Activated naive CD8-positive, alpha-beta T cell treated with anti-CD3 and anti-CD28 coated beads, Interleukin-2, amount 10 ng/mL, durations not matched to agents 7 days and 5 days (primary cell): Measurements from ENCODE around the gene LLGL2. TPM values are rescaled to one million over a fixed set of nuclear protein-coding genes. Genes with fewer than 3 reads are reported as not detected.
"Not testable (repeated sequence)": the region's sequence is repeated elsewhere in the genome, so short reads cannot be mapped to it uniquely, and the experiment has no call there.

Experiments used
- ATAC-seq: fragments of 150-1000 bp; cut with Tn5 transposase; one replicate; pipeline ENCODE4 v1.10.0; 2021; ENCODE audit warnings: low read depth, moderate library complexity
- POLR2A ChIA-PET: fragments of 350-600 bp; sonication (Branson Sonifier 250); formaldehyde crosslinking; loops from one replicate; lab custom pipeline; 2021; ENCODE audit warnings: antibody characterized with exemption; lab: Charles Lee
- DNase-seq: peaks from one replicate; pipeline ENCODE4 v3.0.0; 2021
- H3K27ac Mint-ChIP-seq: one replicate; pipeline ENCODE4 v1.8.0; 2022; ENCODE audit warnings: mild to moderate bottlenecking, mixed read lengths
- H3K27me3 Mint-ChIP-seq: one replicate; pipeline ENCODE4 v1.8.0; 2022; ENCODE audit warnings: mild to moderate bottlenecking, moderate library complexity, mixed read lengths
- H3K36me3 Mint-ChIP-seq: one replicate; pipeline ENCODE4 v1.8.0; 2021; ENCODE audit warnings: mild to moderate bottlenecking, mixed read lengths
- H3K4me1 Mint-ChIP-seq: one replicate; pipeline ENCODE4 v1.8.0; 2021; ENCODE audit warnings: mixed read lengths
- H3K4me3 Mint-ChIP-seq: one replicate; pipeline ENCODE4 v1.8.0; 2022; ENCODE audit warnings: mild to moderate bottlenecking, moderate library complexity, mixed read lengths
- H3K9me3 Mint-ChIP-seq: one replicate; pipeline ENCODE4 v1.8.0; 2021; ENCODE audit warnings: mixed read lengths
- total RNA-seq, 2 experiments: library from RNA; stranded (reverse); gene quantifications; one replicate each; pipeline ENCODE4 v1.2.3, GENCODE V29; 2021

LLGL2 gene
- total RNA-seq, 2 experiments from 2014 or later, result 36.9 to 37.2 TPM

DNA sequence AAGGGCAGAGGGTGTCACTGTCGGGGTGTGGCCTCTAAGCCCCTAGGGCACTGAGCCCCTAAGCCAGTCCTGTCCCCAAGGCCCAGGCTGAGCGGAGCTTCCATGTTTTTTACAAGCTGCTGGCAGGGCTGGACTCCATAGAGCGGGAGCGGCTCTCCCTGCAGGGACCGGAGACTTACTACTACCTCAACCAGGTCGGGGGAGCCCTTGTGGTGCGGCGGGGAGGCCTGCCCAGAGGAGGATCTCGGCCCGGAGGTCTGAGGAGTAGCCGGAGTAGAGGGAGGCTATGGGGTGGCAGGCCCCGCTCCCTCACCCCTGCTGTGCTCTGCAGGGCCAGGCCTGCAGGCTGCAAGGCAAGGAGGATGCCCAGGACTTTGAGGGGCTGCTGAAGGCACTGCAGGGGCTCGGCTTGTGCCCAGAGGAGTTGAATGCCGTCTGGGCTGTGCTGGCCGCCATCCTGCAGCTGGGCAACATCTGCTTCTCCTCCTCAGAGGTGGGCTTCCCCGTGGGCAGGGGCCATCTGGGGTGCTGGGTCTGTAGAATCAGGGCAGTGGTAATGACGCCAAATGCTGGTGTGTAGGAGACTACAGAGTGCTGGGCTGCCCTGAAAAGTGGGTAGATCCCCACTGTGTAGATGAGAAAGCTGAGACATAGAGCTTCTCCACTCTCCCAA lies 67.0 kb downstream of the LLGL2 start:
- H3K27ac Mint-ChIP-seq, result no peak overlapping the region
- no peak for ATAC-seq

GRCh38 chr17:75593430-75593829 lies 67.9 kb downstream of the LLGL2 start:
- not testable (repeated sequence) for H3K36me3 Mint-ChIP-seq, H3K4me1 Mint-ChIP-seq, DNase-seq, ATAC-seq, H3K9me3 Mint-ChIP-seq, H3K27me3 Mint-ChIP-seq, H3K27ac Mint-ChIP-seq, H3K4me3 Mint-ChIP-seq
- POLR2A ChIA-PET, result interaction anchor here (0.7 to 2.1 kb wide), 2 partner anchors 7 to 151 kb away, joined by 5 to 7 read pairs; no protein-coding TSS in a partner anchor

More for the DNA sequence above, 67.0 kb downstream of the LLGL2 start:
- H3K4me3 Mint-ChIP-seq, result no peak overlapping the region
- peaks cover 5% of the 10 kb centered on the region for H3K27me3 Mint-ChIP-seq
- no peaks in the 10 kb centered on the region for H3K9me3 Mint-ChIP-seq
- DNase-seq, result no peak
- no peaks in the 10 kb centered on the region for H3K36me3 Mint-ChIP-seq
- POLR2A ChIA-PET, result interaction anchor here (2.1 kb wide), 1 partner anchor 8 kb away, joined by 7 read pairs; no protein-coding TSS in a partner anchor
- H3K4me1 Mint-ChIP-seq, result peaks cover 3% of the 10 kb centered on the region

GRCh38 chr17:75594499-75595283 lies 69.2 kb downstream of the LLGL2 start:
- peaks cover 3% of the 10 kb centered on the region for H3K4me1 Mint-ChIP-seq

GRCh38 chr17:75595284-75595919 lies 69.9 kb downstream of the LLGL2 start:
- no peak for ATAC-seq
- H3K4me1 Mint-ChIP-seq, result peaks cover 3% of the 10 kb centered on the region
- H3K36me3 Mint-ChIP-seq, result no peaks in the 10 kb centered on the region
- H3K27ac Mint-ChIP-seq, result no peak overlapping the region
- H3K9me3 Mint-ChIP-seq, result no peaks in the 10 kb centered on the region
- no peaks in the 10 kb centered on the region for H3K27me3 Mint-ChIP-seq
- H3K4me3 Mint-ChIP-seq, result no peak overlapping the region
- POLR2A ChIA-PET, result interaction anchor here (0.6 kb wide), 1 partner anchor 1155 kb away, joined by 3 read pairs; no protein-coding TSS in a partner anchor
- no peak for DNase-seq

More at GRCh38 chr17:75594499-75595283, 69.2 kb downstream of the LLGL2 start:
- ATAC-seq (no peak), DNase-seq (no peak)
- Mint-ChIP-seq H3K4me3 (no peak overlapping the region), H3K27ac (no peak overlapping the region), H3K27me3 (no peaks in the 10 kb centered on the region), H3K9me3 (no peaks in the 10 kb centered on the region), H3K36me3 (no peaks in the 10 kb centered on the region)
- POLR2A ChIA-PET, result no interaction called here

DNA sequence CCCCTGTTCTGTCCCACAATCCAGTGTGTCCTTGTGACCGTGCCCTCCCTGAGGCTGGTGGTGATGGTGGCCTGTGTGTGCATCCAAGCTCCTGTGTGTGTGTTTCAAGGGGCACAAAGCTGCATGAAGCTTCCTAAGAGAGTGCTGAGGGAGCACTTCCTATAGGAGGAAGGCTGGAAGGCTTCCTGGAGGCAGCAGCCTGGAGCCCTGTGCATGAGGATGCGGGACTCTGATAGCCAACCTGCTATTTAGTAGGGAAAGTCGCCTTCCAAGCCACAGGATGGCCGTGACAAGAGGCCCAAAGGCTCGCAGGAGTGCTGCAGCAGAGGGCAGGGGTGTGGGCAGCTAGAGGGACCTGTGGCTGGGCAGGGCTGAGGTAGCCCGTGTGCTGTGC lies 70.4 kb downstream of the LLGL2 start:
- Mint-ChIP-seq H3K27ac (no peak overlapping the region), H3K4me1 (peaks cover 2% of the 10 kb centered on the region), H3K9me3 (no peaks in the 10 kb centered on the region), H3K27me3 (no peaks in the 10 kb centered on the region), H3K36me3 (no peaks in the 10 kb centered on the region), H3K4me3 (no peak overlapping the region)
- POLR2A ChIA-PET, result interaction anchor here (0.6 kb wide), 1 partner anchor 1154 kb away, joined by 3 read pairs; no protein-coding TSS in a partner anchor
- DNase-seq (no peak), ATAC-seq (no peak)

DNA sequence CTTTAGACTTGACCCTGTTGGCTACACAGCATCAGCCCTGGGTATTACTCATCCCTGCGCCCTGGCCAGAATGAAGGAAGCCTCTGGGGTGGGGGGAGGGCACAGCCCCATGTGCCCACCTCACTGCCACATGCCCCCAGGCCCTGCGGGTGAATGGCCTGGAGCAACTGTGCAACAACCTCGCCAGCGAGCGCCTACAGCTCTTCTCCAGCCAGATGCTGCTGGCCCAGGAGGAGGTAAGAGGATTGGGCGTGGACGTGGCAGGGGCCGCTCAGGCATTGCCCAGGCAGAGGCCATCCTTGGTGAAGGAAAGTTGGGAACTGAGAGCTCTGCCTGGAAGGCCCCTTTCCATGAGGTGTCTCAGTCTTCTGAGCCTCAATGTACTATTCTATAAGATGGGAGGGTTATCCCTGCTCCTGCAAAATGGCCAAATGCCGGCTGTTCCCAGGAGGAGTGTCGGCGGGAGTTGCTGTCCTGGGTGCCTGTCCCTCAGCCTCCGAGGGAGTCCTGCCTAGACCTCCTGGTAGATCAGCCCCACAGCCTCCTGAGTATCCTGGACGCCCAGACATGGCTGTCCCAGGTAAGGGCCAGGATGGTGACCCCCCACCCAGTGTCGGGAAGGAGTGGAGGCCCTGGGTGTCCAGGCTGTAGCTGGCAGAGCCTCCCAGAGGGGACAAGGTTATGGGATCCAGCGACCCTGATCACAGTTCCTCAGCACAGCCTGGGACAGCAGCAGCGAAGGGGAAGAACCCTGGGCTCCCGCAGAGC lies 71.0 kb downstream of the LLGL2 start:
- POLR2A ChIA-PET, result no interaction called here
- no peak overlapping the region for H3K4me3 Mint-ChIP-seq

DNA sequence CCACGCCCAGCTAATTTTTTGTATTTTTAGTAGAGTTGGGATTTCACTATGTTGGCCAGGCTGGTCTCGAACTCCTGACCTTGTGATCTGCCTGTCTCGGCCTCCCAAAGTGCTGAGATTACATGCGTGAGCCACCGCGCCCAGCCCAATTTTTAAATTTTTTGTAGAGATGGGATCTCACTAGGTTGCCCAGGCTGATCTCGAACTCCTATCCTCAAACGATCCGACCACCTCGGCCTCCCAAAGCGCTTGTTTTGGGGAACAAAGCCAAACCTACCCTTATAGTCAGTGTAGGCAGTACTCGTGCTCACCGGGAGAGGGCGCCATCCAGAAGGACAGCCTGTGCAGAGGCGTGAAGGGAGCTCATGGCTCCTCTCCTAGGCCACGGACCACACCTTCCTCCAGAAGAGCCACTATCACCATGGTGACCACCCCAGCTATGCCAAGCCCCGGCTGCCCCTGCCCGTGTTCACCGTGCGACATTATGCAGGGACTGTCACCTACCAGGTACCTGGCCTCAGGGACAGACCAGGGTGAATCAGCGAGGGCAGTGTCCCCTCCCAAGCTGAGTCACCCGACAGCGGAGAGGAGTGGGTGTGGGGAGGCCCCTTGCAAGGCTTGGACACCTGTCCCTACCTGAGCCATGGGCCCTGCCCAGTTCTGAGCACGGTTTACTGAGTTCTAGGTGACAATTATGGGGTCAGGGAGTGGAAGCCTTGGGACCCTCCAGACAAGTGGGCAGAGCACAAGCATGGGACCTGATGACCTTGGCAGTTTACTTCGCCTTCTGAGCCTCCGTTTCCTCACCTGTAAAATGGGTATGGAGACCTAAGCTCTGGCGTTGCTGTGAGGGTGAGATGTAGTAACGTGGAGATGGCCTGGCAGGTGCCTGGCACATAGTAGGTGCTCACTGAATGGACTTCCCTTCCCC lies 75.8 kb downstream of the LLGL2 start:
- H3K4me3 Mint-ChIP-seq, result no peak overlapping the region
- H3K4me1 Mint-ChIP-seq, result peaks cover 3% of the 10 kb centered on the region
- peak; percentile 75 for DNase-seq
- POLR2A ChIA-PET, result interaction anchor here (0.5 to 2.1 kb wide), 5 partner anchors 9 to 461 kb away, joined by 3 to 7 read pairs (median 3); a partner anchor contains a TSS
- H3K27ac Mint-ChIP-seq, result no peak overlapping the region
- no peaks in the 10 kb centered on the region for H3K36me3 Mint-ChIP-seq
- H3K27me3 Mint-ChIP-seq, result no peaks in the 10 kb centered on the region
- H3K9me3 Mint-ChIP-seq, result no peaks in the 10 kb centered on the region
- peak; percentile 74 for ATAC-seq

More for the DNA sequence above, 71.0 kb downstream of the LLGL2 start:
- Mint-ChIP-seq H3K27me3 (no peaks in the 10 kb centered on the region), H3K9me3 (no peaks in the 10 kb centered on the region), H3K27ac (no peak overlapping the region), H3K4me1 (no peaks in the 10 kb centered on the region), H3K36me3 (no peaks in the 10 kb centered on the region)
- DNase-seq (no peak), ATAC-seq (no peak)

- ATAC-seq (no peak), DNase-seq (no peak)
- Mint-ChIP-seq H3K36me3 (no peaks in the 10 kb centered on the region), H3K4me3 (no peak overlapping the region), H3K4me1 (peaks cover 6% of the 10 kb centered on the region), H3K27ac (no peak overlapping the region), H3K27me3 (no peaks in the 10 kb centered on the region), H3K9me3 (no peaks in the 10 kb centered on the region)
- POLR2A ChIA-PET, result interaction anchor here (1.0 kb wide), 1 partner anchor 86 kb away, joined by 3 read pairs; the partner anchor contains the start of gene TSEN54
Observed at GRCh38 chr17:75602644-75603043, 77.1 kb downstream of the LLGL2 start.

DNA sequence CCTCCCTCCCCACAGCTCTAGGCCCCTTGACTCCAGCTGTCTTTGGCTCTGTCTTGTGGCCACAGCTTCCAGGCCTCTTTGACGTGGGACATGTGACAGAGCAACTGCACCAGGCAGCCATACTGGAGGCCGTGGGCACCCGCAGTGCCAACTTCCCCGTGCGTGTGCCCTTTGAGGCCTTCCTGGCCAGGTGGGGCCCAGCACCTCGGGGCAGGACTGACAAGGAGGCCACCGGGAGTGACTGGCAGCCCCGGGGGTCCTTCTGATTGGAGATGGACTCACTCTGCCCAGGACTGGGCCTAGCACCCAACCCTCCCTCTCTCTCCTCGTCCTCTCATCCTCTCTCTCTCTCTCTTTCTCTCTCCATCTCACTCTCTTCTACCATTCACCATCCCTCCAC lies 77.6 kb downstream of the LLGL2 start:
- H3K9me3 Mint-ChIP-seq, result no peaks in the 10 kb centered on the region
- no peak overlapping the region for H3K4me3 Mint-ChIP-seq
- ATAC-seq, result no peak
- no peaks in the 10 kb centered on the region for H3K27me3 Mint-ChIP-seq
- no peak overlapping the region for H3K27ac Mint-ChIP-seq
- no peaks in the 10 kb centered on the region for H3K36me3 Mint-ChIP-seq
- peaks cover 6% of the 10 kb centered on the region for H3K4me1 Mint-ChIP-seq
- DNase-seq, result no peak
- POLR2A ChIA-PET, result interaction anchor here (1.0 kb wide), 1 partner anchor 86 kb away, joined by 3 read pairs; the partner anchor contains the start of gene TSEN54

DNA sequence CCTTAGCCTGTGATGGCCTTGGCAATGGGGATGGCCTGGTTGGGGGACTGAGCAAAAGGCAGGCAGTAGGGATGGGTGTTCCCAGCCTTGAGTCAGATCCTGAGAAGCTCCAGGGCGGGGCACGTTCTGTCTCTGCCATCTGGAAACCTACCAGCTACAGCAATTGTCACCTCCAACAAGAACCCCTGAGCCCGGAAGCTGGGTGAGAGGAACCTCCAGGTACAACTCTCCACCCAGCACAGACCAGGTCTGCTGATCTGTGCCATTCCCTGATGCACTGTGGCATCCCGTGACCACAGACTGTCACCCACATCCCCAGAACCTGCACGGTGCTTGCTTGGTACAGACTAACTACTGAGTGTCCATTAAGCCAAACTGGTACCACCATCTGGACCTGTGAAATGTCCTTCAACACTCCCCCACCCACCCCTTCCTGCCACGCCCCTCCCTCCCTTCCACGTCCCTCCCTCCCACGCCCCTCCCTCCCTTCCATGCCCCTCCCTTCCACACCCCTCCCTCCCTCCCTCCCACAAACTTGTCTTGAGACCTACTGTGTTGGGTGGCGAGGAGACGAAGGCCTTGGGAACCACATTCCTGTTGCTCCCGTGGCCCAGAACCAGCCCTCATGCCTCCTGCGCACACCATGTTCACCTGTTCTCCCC lies 78.7 kb downstream of the LLGL2 start:
- DNase-seq (no peak), ATAC-seq (no peak)
- Mint-ChIP-seq H3K9me3 (no peaks in the 10 kb centered on the region), H3K27ac (no peak overlapping the region), H3K27me3 (no peaks in the 10 kb centered on the region), H3K36me3 (no peaks in the 10 kb centered on the region), H3K4me3 (no peak overlapping the region), H3K4me1 (peaks cover 6% of the 10 kb centered on the region)
- POLR2A ChIA-PET, result no interaction called here

- Mint-ChIP-seq H3K9me3 (no peaks in the 10 kb centered on the region), H3K4me3 (no peak overlapping the region)
- POLR2A ChIA-PET, result no interaction called here
Observed at GRCh38 chr17:75605790-75606189, 80.3 kb downstream of the LLGL2 start.

More at GRCh38 chr17:75605790-75606189, 80.3 kb downstream of the LLGL2 start:
- Mint-ChIP-seq H3K4me1 (peaks cover 6% of the 10 kb centered on the region), H3K27ac (no peak overlapping the region), H3K36me3 (no peaks in the 10 kb centered on the region), H3K27me3 (no peaks in the 10 kb centered on the region)
- ATAC-seq, result no peak
- no peak for DNase-seq
